CD4-positive, alpha-beta T cell treated with Interleukin-15 for 1 hour (primary cell): ENCODE results near the gene IQCE.

Experiments used
- DNase-seq: peaks from one replicate; pipeline ENCODE4 v3.0.0-alpha.2; 2020

Gene IQCE

GRCh38 chr7:2651336-2651735 lies 92.6 kb downstream of the IQCE start:
- DNase-seq = no peak

DNA sequence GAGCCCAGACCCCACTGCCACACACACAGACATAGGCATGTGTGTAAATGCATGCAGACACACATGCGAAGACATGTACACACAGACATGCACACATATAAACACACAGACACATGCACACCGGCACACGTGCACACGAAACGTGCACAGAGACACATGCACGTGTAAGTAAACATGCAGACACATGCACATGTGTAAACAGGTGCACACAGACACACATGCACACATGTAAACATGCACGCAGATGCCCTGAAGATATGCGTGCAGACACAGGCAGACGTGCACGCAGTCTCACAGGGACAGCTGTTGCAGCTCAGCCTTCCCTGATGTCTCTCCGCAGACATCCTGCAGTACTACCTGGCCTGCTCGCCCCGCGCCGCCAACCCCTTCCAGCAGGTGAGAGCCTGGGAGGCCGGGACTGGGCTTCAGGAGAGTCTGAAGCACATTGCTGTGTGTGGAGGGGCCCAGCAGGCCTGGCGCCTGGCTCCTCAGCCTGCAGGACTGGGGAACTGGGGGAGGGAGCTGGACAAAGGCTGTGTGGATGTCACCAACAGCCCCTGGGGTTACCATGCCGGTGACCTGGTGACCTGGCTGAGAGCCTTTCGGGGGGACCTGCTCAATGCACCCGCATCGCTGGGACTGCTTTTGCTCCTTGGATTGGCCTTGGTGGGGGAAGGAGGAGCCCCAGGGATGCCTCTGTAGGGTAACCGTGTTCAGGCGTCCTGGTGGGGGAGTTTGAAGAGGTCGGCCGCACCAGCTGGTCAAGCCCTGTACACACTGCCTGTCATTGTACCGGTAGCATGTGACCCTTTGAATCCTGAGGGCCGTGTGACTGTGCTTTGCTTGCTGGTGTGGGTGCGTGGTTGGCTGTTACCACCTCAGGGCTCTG lies 93.3 kb downstream of the IQCE start:
- DNase-seq = no peak

GRCh38 chr7:2652736-2653060 lies 93.9 kb downstream of the IQCE start:
- no peak for DNase-seq

DNA sequence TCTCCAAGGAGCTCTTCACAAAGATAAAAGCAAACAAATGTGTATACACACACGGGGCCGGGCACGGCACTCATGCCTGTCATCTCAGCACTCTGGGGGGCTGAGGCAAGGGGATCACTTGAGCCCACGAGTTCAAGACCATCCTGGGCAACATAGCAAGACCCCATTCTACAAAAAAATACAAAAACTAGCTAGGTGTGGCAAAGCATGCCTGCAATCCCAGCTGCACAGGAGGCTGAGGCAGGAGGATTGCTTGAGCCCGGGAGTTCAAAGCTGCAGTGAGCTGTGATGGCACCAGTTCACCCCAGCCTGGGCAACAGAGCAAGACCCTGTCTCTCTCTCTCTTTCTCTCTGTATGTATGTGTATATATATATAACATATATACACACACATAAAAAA lies 95.3 kb downstream of the IQCE start:
- DNase-seq = no peak

DNA sequence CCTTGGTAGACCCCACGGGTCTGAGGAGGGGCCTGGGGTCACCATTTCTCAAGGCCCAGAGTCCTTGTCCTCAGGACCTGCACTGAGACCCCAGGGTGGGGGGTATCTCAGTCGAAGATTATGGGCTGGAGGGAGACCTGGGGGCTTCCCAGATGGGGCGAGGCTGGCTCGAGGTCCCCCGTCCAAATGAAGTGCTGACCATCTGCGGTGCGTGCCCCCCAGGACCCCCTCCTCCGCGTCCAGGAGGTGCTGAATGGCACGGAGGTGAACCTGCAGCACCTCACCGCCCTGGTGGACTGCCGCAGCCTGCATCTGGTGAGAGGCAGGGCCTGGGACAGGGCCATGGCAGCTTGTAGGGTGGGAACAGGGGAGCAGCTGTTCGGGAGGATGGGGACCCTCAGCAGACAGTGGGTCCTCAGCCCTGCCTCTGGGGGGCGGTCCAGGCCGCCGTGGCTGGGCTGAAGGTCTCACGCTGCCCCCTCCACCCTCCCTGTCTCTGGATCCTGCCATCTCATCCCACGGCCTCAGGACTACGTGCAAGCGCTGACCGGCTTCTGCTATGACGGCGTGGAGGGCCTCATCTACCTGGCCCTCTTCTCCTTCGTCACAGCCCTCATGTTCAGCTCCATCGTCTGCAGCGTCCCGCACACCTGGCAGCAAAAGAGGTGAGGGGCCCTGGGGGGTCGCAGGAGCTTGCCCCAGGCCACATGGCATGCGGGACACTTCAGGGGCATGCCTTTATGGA lies 97.3 kb downstream of the IQCE start:
- peak; percentile 14 for DNase-seq

GRCh38 chr7:2657208-2657607 lies 98.4 kb downstream of the IQCE start:
- DNase-seq = no peak

DNA sequence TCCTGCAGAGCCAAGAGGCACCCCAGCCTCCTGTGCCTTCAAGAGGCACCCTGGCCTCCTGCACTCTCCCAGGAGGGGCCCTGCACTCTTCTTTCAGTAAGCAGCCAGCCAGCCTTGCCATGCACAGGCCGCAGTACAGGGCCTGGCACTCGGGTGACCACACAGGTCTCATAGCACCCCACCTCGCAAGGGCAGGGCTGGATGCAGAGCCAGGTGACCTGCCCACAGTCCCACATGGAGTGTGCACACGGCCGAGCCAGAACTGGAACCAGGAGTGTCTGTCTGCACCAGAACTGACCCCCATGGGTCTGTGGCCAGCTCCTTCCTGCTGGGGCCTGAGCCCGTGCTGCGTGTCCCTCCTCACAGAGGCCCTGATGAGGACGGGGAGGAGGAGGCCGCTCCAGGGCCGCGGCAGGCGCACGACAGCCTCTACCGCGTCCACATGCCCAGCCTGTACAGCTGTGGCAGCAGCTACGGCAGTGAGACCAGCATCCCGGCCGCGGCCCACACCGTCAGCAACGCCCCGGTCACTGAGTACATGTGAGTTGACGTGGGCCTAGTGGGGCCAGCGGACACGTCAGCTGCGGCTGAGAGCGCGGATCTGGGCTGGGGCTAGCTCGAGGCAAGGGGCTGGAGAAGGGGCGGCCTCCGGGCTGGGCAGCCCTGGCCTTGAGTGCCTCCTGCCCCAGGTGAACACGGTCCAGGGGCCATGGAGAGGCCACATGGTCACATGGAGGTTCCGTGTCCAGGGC lies 99.3 kb downstream of the IQCE start:
- no peak for DNase-seq

GRCh38 chr7:2658941-2659340 lies 100.2 kb downstream of the IQCE start:
- no peak for DNase-seq

GRCh38 chr7:2659556-2660358 lies 101.0 kb downstream of the IQCE start:
- no peak for DNase-seq

DNA sequence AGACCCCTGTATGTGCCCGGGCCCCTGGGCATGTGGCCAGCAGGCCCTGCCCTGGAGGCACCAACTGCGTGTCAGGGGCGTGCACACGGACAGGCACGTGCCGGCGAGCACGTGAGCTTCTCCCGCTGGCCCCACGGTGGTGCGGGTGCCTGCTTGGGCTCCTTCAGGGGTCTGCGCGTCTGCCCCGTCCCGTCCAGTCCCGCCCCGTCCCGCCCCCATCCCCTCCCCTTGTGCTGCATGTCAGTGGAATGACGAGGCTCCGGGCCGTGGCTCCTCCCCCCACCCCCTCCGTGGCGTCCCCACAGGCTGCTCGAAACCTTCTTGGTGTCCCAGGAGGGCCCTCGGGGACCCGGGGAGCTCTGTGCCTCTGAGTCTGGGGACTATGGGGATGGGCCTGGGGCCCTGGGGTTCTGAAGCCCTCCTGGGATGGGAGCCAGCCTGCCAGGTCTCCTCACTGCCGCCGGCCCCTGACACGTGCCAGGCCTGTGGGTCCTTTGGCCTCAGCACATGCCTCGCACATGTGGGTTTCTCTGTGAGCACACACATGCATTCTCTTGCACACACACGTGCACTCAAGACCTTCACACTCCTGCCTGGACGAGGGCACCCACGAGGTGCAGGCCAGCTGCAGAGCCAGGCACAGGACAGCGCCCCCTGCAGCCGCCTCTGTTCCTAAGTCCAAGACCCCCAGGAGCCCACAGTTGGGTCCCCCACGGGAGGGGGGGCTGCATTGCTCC lies 101.7 kb downstream of the IQCE start:
- no peak for DNase-seq

DNA sequence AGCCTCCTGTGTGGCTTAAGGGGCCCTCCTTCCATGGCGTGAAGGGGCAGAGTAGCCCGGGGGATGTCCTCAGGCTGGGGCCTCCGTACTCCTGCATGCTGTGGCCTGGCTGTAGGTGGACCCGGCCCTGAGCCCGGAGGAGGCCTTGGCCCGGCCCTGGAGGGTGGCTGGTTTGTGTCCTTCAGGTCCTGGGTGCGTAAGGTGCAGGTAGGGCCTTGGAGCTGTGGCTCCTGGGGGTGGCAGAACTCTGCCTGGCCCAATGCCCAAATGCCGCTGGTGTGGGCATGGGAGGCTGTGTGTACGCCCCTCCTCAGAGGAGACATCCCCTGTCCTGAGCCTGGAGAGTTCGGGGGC lies 102.3 kb downstream of the IQCE start:
- DNase-seq = no peak

- DNase-seq = no peak
Measured at GRCh38 chr7:2661602-2662272, 103.0 kb downstream of the IQCE start.

DNA sequence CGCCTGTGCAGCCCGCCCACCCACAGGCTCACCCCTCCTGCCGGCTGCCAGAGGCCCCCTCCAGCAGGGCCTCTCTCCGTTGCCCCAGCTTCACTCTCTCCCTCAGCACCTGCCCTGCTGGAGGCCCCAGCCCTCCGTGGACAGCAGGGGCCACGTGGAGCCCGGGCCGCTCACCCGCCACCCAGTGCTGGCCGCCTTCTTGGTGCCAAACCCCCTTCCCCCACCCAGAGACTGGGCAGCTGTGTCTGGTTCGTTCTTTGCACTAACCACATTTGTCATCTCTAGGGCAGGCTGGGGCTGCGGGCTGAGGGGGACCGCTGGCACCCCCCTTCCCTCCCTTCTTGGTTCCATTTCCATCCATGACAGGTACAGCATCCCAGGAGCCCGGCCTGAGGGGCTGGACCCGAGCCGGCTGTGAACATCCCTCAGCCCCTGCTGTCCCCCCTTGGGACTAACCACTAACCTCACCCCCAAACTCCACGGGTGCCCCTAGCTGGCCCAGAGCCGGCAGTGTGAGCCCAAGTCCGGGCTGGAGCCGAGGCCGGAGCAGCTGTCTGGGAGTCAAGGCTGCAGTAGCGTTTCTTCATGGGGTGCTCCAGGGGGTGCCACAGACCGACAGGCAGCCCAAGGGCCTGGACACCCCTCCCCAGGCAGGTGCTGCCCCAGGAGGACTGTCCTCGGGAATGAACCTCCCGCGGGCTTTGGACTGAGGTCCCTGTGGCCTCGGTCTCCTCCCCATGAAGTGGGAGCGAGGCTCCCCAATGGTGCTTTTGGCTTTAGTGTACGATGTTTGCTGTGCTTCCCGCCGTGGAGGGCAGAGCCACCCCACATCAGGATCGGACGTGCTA lies 103.7 kb downstream of the IQCE start:
- no peak for DNase-seq

DNA sequence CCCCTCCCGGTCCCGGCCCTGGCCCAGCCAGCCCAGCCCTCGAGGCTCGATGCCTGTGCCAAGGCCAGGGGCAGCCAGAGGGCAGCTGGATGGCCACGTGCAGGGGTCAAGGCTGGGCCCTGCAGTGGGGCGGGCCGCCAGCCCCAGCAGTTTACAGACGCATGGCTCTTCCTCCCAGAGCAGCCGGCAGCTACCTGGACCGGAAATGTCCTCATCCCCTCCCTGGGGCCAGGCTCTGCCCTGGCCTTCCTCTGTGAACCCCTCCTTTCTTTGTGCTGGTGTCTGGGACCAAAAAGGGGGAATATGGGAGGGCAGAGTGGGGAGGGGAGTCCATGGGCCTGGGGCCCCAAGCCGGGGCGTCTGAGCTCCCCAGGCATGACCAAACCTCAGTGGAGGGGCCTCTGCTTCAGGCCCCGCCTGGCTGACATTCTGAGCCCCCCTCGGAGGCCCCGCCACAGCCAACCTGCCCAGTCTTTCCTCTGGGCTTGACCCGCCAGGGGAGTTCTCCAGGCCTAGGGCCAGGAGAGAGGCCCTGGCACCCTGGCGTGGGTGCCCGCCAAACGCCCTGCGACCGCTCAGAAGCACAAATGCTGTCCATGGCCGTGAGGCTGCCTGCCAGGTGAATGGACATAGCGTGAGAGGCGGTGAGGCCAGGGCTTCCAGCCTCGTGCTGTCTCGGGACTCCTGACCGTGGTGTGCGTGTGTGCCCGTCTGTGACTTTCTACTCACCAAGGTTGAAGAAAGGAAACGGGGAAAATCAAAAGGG lies 104.5 kb downstream of the IQCE start:
- DNase-seq = no peak

GRCh38 chr7:2663960-2664359 lies 105.2 kb downstream of the IQCE start:
- DNase-seq = no peak
